Trophoblast cell (in vitro differentiated cells and primary cell): Measurements from ENCODE around the gene SYCP1.

Experiments used
- DNase-seq, 2 donors: peaks; one replicate each; pipeline ENCODE4 v3.0.0-alpha.2; 2016
- H2AFZ ChIP-seq: 2 replicates; pipeline ENCODE4 v1.6.1; 2013; ENCODE audit warnings: low read length, moderate library complexity, mild to moderate bottlenecking; ENCODE audit not compliant: insufficient read depth, poor library complexity
- H2AK5ac ChIP-seq: 2 replicates; pipeline ENCODE4 v1.6.1; 2013; ENCODE audit warnings: mild to moderate bottlenecking, low read length
- H2BK120ac ChIP-seq: 2 replicates; pipeline ENCODE4 v1.6.1; 2013; ENCODE audit warnings: low read length, mild to moderate bottlenecking, moderate library complexity; ENCODE audit not compliant: insufficient read depth, poor library complexity
- H2BK12ac ChIP-seq: 2 replicates; pipeline ENCODE4 v1.6.1; 2013; ENCODE audit warnings: mild to moderate bottlenecking, low read length, moderate library complexity
- H2BK5ac ChIP-seq: 2 replicates; pipeline ENCODE4 v1.6.1; 2013; ENCODE audit warnings: low read length, low read depth, moderate library complexity, mild to moderate bottlenecking; ENCODE audit not compliant: poor library complexity
- H3K14ac ChIP-seq: 2 replicates; pipeline ENCODE4 v1.6.1; 2013; ENCODE audit warnings: mild to moderate bottlenecking, low read length
- H3K18ac ChIP-seq: 2 replicates; pipeline ENCODE4 v1.6.1; 2013; ENCODE audit warnings: mild to moderate bottlenecking, low read length
- H3K23ac ChIP-seq: 2 replicates; pipeline ENCODE4 v1.6.1; 2013; ENCODE audit warnings: low read length
- H3K27ac ChIP-seq: 2 replicates; pipeline ENCODE4 v1.5.1; 2013; ENCODE audit warnings: low read depth, mild to moderate bottlenecking, inconsistent platforms, low read length, moderate library complexity
- H3K27me3 ChIP-seq: 2 replicates; pipeline ENCODE4 v1.6.1; 2013; ENCODE audit warnings: inconsistent platforms, mild to moderate bottlenecking, low read length, moderate library complexity; ENCODE audit not compliant: insufficient read depth
- H3K36me3 ChIP-seq, 2 experiments: 1 replicate in 1 of 2; 2 replicates in 1 of 2; pipeline ENCODE4 v1.6.1; 2013; ENCODE audit warnings: low read length in 2 of 2, mild to moderate bottlenecking in 2 of 2, moderate library complexity in 1 of 2; ENCODE audit not compliant: insufficient read depth in 2 of 2, control insufficient read depth in 1 of 2
- H3K4ac ChIP-seq: 2 replicates; pipeline ENCODE4 v1.6.1; 2013; ENCODE audit warnings: low read depth, mild to moderate bottlenecking, low read length, moderate library complexity
- H3K4me1 ChIP-seq, 2 experiments: 1 replicate in 1 of 2; 2 replicates in 1 of 2; pipeline ENCODE4 v1.6.1; 2013; ENCODE audit warnings: low read length in 2 of 2, mild to moderate bottlenecking in 2 of 2, moderate library complexity in 1 of 2; ENCODE audit not compliant: insufficient read depth in 2 of 2, control insufficient read depth in 1 of 2
- H3K4me2 ChIP-seq: 2 replicates; pipeline ENCODE4 v1.6.1; 2013; ENCODE audit warnings: inconsistent platforms, mild to moderate bottlenecking, low read length, moderate library complexity
- H3K4me3 ChIP-seq: 2 replicates; pipeline ENCODE4 v1.5.1; 2013; ENCODE audit warnings: mild to moderate bottlenecking, low read depth, low read length, inconsistent platforms
- H3K79me1 ChIP-seq: one replicate; pipeline ENCODE4 v1.6.1; 2013; ENCODE audit warnings: low read length
- H3K79me2 ChIP-seq: 2 replicates; pipeline ENCODE4 v1.6.1; 2013; ENCODE audit warnings: low read length, mild to moderate bottlenecking; ENCODE audit not compliant: control insufficient read depth, insufficient read depth, poor library complexity
- H3K9ac ChIP-seq: 2 replicates; pipeline ENCODE4 v1.6.1; 2013; ENCODE audit warnings: mild to moderate bottlenecking, low read length
- H3K9me3 ChIP-seq: 2 replicates; pipeline ENCODE4 v1.6.1; 2013; ENCODE audit warnings: low read depth, mild to moderate bottlenecking, control low read depth, inconsistent platforms, low read length; ENCODE audit not compliant: insufficient read depth
- H4K12ac ChIP-seq: 2 replicates; pipeline ENCODE4 v1.6.1; 2013; ENCODE audit warnings: low read depth, mild to moderate bottlenecking, low read length, moderate library complexity
- H4K8ac ChIP-seq: 2 replicates; pipeline ENCODE4 v1.6.1; 2013; ENCODE audit warnings: low read depth, mild to moderate bottlenecking, low read length, moderate library complexity
- H4K91ac ChIP-seq: one replicate; pipeline ENCODE4 v1.6.1; 2013; ENCODE audit warnings: low read depth, mild to moderate bottlenecking, low read length, moderate library complexity
- WGBS: extraction: QIAGEN DNeasy Blood & Tissue Kit; methylation state at CpG from one replicate; pipeline ENCODE4 v1.1.7; 2013; ENCODE audit warnings: missing lambda C conversion rate; ENCODE audit not compliant: insufficient read length, insufficient coverage; ENCODE audit errors: extremely low coverage; 5-methylcytosine and 5-hydroxymethylcytosine counted together

SYCP1 gene

DNA sequence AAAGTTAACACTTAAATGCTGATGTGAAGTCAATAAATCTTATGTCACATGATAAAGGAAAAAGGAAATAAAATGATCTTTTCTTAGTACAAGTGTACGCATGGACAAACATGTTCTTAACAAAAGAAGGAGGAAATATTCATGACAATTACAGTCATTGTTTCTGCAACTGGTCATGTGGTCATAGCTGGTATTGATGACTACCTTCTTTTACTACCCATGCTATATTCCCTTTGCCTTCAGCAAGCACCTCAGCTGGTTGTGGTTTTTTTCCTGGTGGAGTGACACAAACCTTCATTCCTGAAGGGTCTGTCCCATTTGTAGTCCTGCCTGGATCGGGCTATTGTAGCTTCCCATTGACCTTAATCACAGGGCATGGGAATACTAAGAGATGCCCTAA lies 151.5 kb downstream of the SYCP1 start:
- no peak overlapping the region for H3K4me3 ChIP-seq
- no peaks in the 10 kb centered on the region for H3K9me3 ChIP-seq
- DNase-seq = peak; percentile 0 to 5
- no peak overlapping the region for H3K4me2 ChIP-seq
- no peak overlapping the region for H3K27ac ChIP-seq
- H3K27me3 ChIP-seq = no peaks in the 10 kb centered on the region
- no peak overlapping the region for H3K18ac ChIP-seq
- H3K79me1 ChIP-seq = no peaks in the 10 kb centered on the region
- no peak overlapping the region for H3K9ac ChIP-seq
- H3K4ac ChIP-seq = no peak overlapping the region
- H3K14ac ChIP-seq = no peak overlapping the region
- H3K79me2 ChIP-seq = no peaks in the 10 kb centered on the region
- H4K91ac ChIP-seq = no peak overlapping the region
- no peak overlapping the region for H2BK12ac ChIP-seq
- no peak overlapping the region for H4K12ac ChIP-seq
- H3K4me1 ChIP-seq = no peaks in the 10 kb centered on the region
- no peak overlapping the region for H2BK5ac ChIP-seq
- no peak overlapping the region for H3K23ac ChIP-seq
- no peak overlapping the region for H2BK120ac ChIP-seq
- no CpG with 5 or more reads among the region's 2 CpGs for WGBS
- H2AFZ ChIP-seq = no peak overlapping the region
- no peak overlapping the region for H4K8ac ChIP-seq
- no peaks in the 10 kb centered on the region for H3K36me3 ChIP-seq
- no peak overlapping the region for H2AK5ac ChIP-seq

DNA sequence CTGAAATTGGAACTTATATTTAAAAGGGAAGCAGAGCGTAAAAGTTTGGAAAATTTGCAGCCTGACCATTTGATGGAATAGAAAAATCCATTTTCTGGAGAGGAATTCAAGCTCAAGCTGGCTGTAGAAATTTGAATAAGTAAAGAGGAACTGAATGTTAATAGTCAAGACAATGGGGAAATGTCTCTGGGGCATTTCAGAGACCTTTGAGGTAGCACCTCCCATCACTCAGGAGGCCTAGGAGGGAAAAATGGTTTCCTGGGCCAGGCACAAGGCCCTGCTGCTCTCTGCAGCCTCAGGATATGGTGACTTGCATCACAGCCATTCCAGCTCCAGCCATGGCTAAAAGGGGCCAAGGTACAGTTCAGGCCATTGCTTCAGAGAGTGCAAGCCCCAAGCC lies 157.3 kb downstream of the SYCP1 start:
- Histone ChIP-seq H2BK12ac (no peak overlapping the region), H2AK5ac (no peak overlapping the region), H3K4me3 (no peak overlapping the region)

GRCh38 chr1:115012434-115012833 lies 157.8 kb downstream of the SYCP1 start:
- Histone ChIP-seq H2BK5ac (no peak overlapping the region), H3K27me3 (no peaks in the 10 kb centered on the region), H3K79me1 (no peaks in the 10 kb centered on the region), H3K4me1 (no peaks in the 10 kb centered on the region), H3K79me2 (no peaks in the 10 kb centered on the region), H3K9ac (no peak overlapping the region), H2AK5ac (no peak overlapping the region), H2BK120ac (no peak overlapping the region), H3K27ac (no peak overlapping the region), H3K4me2 (no peak overlapping the region), H2AFZ (no peak overlapping the region), H4K91ac (no peak overlapping the region), H2BK12ac (no peak overlapping the region), H3K4ac (no peak overlapping the region), H4K12ac (no peak overlapping the region), H4K8ac (no peak overlapping the region), H3K4me3 (no peak overlapping the region), H3K18ac (no peak overlapping the region), H3K14ac (no peak overlapping the region), H3K36me3 (no peaks in the 10 kb centered on the region), H3K23ac (no peak overlapping the region), H3K9me3 (peaks cover 3% of the 10 kb centered on the region)
- no peak for DNase-seq
- no CpG with 5 or more reads among the region's 1 CpG for WGBS

More for the DNA sequence above, 157.3 kb downstream of the SYCP1 start:
- no peak for DNase-seq
- no peak overlapping the region for H3K18ac ChIP-seq
- no peak overlapping the region for H3K9ac ChIP-seq
- no peak overlapping the region for H4K8ac ChIP-seq
- H3K36me3 ChIP-seq = no peaks in the 10 kb centered on the region
- H3K79me2 ChIP-seq = no peaks in the 10 kb centered on the region
- H3K27me3 ChIP-seq = no peaks in the 10 kb centered on the region
- H3K9me3 ChIP-seq = peaks cover 3% of the 10 kb centered on the region
- H3K4me2 ChIP-seq = no peak overlapping the region
- no peaks in the 10 kb centered on the region for H3K79me1 ChIP-seq
- H2BK120ac ChIP-seq = no peak overlapping the region
- H3K14ac ChIP-seq = no peak overlapping the region
- H3K27ac ChIP-seq = no peak overlapping the region
- H4K91ac ChIP-seq = no peak overlapping the region
- H3K23ac ChIP-seq = no peak overlapping the region
- no peaks in the 10 kb centered on the region for H3K4me1 ChIP-seq
- H3K4ac ChIP-seq = no peak overlapping the region
- WGBS = no CpG with 5 or more reads among the region's 1 CpG
- H2AFZ ChIP-seq = no peak overlapping the region
- H2BK5ac ChIP-seq = no peak overlapping the region
- H4K12ac ChIP-seq = no peak overlapping the region

- Histone ChIP-seq H3K79me2 (no peaks in the 10 kb centered on the region), H3K14ac (no peak overlapping the region), H3K36me3 (no peaks in the 10 kb centered on the region), H2BK5ac (no peak overlapping the region), H4K91ac (no peak overlapping the region), H3K4me3 (no peak overlapping the region), H3K27me3 (no peaks in the 10 kb centered on the region), H2BK12ac (no peak overlapping the region), H2AK5ac (no peak overlapping the region), H3K79me1 (no peaks in the 10 kb centered on the region), H3K23ac (no peak overlapping the region), H3K9ac (no peak overlapping the region), H2AFZ (no peak overlapping the region), H4K12ac (no peak overlapping the region), H3K4me2 (no peak overlapping the region), H3K18ac (no peak overlapping the region), H3K9me3 (peaks cover 3% of the 10 kb centered on the region), H3K4ac (no peak overlapping the region), H3K27ac (no peak overlapping the region), H4K8ac (no peak overlapping the region), H2BK120ac (no peak overlapping the region), H3K4me1 (no peaks in the 10 kb centered on the region)
- DNase-seq = no peak
- WGBS = no CpG with 5 or more reads among the region's 2 CpGs
Measured at GRCh38 chr1:115013792-115014191, 159.1 kb downstream of the SYCP1 start.
